Measurements from ENCODE around the gene SPDYC. TPM values are rescaled to one million over a fixed set of nuclear protein-coding genes. Genes with fewer than 3 reads are reported as not detected.

Gene SPDYC
- total RNA-seq, 1 donor from 2014 or later: not detected

DNA sequence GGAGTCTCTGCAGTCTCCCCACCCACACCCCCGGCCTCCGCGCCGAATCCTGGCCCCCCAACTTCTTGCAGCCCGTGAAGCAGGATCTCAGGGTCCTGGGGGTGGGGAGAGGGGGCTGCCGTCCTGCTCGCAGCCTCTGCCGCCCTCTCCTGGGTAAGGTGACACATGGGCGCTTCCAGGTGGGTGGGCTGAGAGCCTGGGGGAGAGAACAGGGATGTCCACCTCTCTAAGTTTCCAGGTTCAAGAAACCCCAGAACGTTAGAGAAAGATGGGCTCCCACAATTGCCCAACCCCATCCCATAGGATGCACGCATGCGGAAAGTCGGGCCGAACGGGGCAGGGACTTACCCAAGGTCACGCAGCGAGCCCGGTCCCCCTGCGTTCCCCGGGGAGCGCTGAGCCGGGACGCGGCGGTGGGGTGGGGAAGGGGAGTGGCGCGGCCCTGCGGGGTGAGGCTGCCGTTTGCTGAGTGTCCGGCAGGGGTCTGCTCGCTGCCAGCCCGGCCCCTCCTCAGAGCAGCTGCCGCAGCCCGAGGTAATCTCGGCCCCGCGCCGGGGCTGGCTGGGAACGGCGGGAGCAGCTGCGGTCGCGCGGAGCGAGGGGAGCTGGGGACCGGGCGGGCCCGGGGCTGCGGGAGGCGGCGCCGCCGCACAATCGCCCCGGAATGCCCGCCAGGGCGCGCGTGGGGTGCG lies 11.0 kb downstream of the SPDYC start:
- peak overlapping the region; percentile 84 for H3K4me3 Mint-ChIP-seq (ENCODE audit: unreplicated experiment)
- peak overlapping the region; percentile 70 for H3K4me3 ChIP-seq (ENCODE audit: insufficient read depth, low read depth, low read length)
- peak overlapping the region; percentile 84 for H2AFZ ChIP-seq (ENCODE audit: low read depth, low read length)
- H3K27me3 ChIP-seq (ENCODE audit: insufficient read depth, low read length): no peaks in the 10 kb centered on the region
- DNase-seq (ENCODE audit: low read depth) (peak; percentile 36), FAIRE-seq (no peak)
- H3K9ac ChIP-seq (ENCODE audit: low read length): peak overlapping the region; percentile 92
- peaks cover 31% of the 10 kb centered on the region for H4K20me1 ChIP-seq (ENCODE audit: insufficient read depth, low read length)
- no peaks in the 10 kb centered on the region for H3K9me3 ChIP-seq (ENCODE audit: insufficient read depth, low read depth, low read length)
- H3K27ac Mint-ChIP-seq (ENCODE audit: unreplicated experiment): no peak overlapping the region
- H3K27ac ChIP-seq (ENCODE audit: low read depth, low read length): peak overlapping the region; percentile 38
- H3K79me2 ChIP-seq (ENCODE audit: insufficient read depth, low read length): peaks cover 38% of the 10 kb centered on the region
- no peaks in the 10 kb centered on the region for H3K27me3 Mint-ChIP-seq (ENCODE audit: low read depth, unreplicated experiment)
- peaks cover 15% of the 10 kb centered on the region for H3K4me1 Mint-ChIP-seq (ENCODE audit: low read depth, unreplicated experiment)
- no peak for TF ChIP-seq EZH2 (IDR thresholded peaks at IDR 0.05; ENCODE audit: insufficient read depth, low read length)
- TF ChIP-seq, protein P1, sequence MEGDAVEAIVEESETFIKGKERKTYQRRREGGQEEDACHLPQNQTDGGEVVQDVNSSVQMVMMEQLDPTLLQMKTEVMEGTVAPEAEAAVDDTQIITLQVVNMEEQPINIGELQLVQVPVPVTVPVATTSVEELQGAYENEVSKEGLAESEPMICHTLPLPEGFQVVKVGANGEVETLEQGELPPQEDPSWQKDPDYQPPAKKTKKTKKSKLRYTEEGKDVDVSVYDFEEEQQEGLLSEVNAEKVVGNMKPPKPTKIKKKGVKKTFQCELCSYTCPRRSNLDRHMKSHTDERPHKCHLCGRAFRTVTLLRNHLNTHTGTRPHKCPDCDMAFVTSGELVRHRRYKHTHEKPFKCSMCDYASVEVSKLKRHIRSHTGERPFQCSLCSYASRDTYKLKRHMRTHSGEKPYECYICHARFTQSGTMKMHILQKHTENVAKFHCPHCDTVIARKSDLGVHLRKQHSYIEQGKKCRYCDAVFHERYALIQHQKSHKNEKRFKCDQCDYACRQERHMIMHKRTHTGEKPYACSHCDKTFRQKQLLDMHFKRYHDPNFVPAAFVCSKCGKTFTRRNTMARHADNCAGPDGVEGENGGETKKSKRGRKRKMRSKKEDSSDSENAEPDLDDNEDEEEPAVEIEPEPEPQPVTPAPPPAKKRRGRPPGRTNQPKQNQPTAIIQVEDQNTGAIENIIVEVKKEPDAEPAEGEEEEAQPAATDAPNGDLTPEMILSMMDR (IDR thresholded peaks at IDR 0.05; ENCODE audit: insufficient read depth, low read depth, low read length): no peak
- no peaks in the 10 kb centered on the region for H3K9me3 Mint-ChIP-seq (ENCODE audit: unreplicated experiment)
- H3K36me3 Mint-ChIP-seq (ENCODE audit: low read depth, unreplicated experiment): peaks cover 6% of the 10 kb centered on the region
- H3K4me2 ChIP-seq (ENCODE audit: low read length): peak overlapping the region; percentile 94
- peaks cover under 1% of the 10 kb centered on the region for H3K36me3 ChIP-seq (ENCODE audit: insufficient read depth, low read length)
- peaks cover 16% of the 10 kb centered on the region for H3K4me1 ChIP-seq (ENCODE audit: insufficient read depth, low read length)

DNA sequence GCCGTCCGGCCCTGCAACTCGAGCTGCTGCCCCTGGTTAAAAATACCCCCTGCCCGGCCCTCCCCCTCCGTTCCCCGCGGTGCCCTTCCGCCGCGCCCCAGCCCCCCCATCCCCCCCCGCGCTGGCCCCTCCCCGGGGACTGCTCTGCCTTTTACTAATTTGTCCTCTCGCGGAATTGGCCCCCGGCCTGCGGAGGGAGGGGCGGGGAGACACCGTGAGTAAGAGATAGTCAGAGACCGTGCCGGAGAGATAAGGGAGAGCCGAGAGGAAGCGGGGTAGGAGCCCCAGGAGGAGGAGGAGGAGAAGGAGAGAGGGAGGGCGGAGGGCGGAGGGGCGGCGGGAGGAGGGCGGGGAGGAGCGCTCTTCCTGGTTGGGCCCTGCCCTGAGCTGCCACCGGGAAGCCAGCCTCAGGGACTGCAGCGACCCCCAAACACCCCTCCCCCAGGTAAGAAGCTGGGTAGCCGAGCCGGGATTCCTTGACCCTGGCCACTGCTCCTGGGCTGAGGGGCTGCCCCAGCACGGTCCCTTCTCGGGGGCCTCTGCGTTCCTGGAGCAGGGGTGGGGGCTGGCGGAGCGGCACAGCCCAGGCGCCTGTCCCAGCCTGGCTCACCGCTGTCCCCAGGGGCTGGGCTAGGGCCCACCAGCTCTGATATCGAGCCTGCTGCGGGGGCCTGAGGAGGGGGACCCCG lies 11.7 kb downstream of the SPDYC start, which contains the start of gene CAPN1:
Gene CAPN1 (plus strand): TSS at position 360 of the 689 bp plus-strand sequence. CDS start 774 bp downstream, outside the sequence.
- DNase-seq (ENCODE audit: low read depth) (peak; percentile 81), FAIRE-seq (no peak)
- TF ChIP-seq, protein P1 (IDR thresholded peaks at IDR 0.05; ENCODE audit: insufficient read depth, low read depth, low read length): no peak
- no peak for TF ChIP-seq EZH2 (IDR thresholded peaks at IDR 0.05; ENCODE audit: insufficient read depth, low read length)
- H3K9me3 Mint-ChIP-seq (ENCODE audit: unreplicated experiment): no peaks in the 10 kb centered on the region
- Histone ChIP-seq H3K27me3 (ENCODE audit: insufficient read depth, low read length) (no peaks in the 10 kb centered on the region), H3K36me3 (ENCODE audit: insufficient read depth, low read length) (peaks cover 3% of the 10 kb centered on the region), H3K4me1 (ENCODE audit: insufficient read depth, low read length) (peaks cover 16% of the 10 kb centered on the region), H2AFZ (ENCODE audit: low read depth, low read length) (peak within 1 kb of the TSS; percentile 84), H3K9ac (ENCODE audit: low read length) (peak within 1 kb of the TSS; percentile 92), H3K9me3 (ENCODE audit: insufficient read depth, low read depth, low read length) (no peaks in the 10 kb centered on the region), H4K20me1 (ENCODE audit: insufficient read depth, low read length) (peaks cover 38% of the 10 kb centered on the region), H3K27ac (ENCODE audit: low read depth, low read length) (peak within 1 kb of the TSS; percentile 48), H3K4me3 (ENCODE audit: insufficient read depth, low read depth, low read length) (peak within 1 kb of the TSS; percentile 85), H3K79me2 (ENCODE audit: insufficient read depth, low read length) (peaks cover 38% of the 10 kb centered on the region), H3K4me2 (ENCODE audit: low read length) (peak within 1 kb of the TSS; percentile 94)
- H3K27me3 Mint-ChIP-seq (ENCODE audit: low read depth, unreplicated experiment): no peaks in the 10 kb centered on the region
- peak within 1 kb of the TSS; percentile 99 for H3K4me3 Mint-ChIP-seq (ENCODE audit: unreplicated experiment)
- H3K36me3 Mint-ChIP-seq (ENCODE audit: low read depth, unreplicated experiment): peaks cover 11% of the 10 kb centered on the region
- H3K27ac Mint-ChIP-seq (ENCODE audit: unreplicated experiment): peak within 1 kb of the TSS; percentile 89
- H3K4me1 Mint-ChIP-seq (ENCODE audit: low read depth, unreplicated experiment): peaks cover 15% of the 10 kb centered on the region

All from astrocyte (in vitro differentiated cells and primary cell).